GM21360 (cell line): ENCODE measurements around the gene DCST1.

ENCODE experiments used
- ATAC-seq: cut with Tn5 transposase; IDR thresholded peaks from one replicate; pipeline ENCODE4 v1.9.1; 2021; ENCODE audit warnings: mild to moderate bottlenecking, moderate library complexity; ENCODE audit not compliant: unreplicated experiment

DCST1 gene

GRCh38 chr1:155000726-155001424 is 32.7 kb upstream of the DCST1 start:
- no peak for ATAC-seq

- no peak for ATAC-seq
Measured at GRCh38 chr1:155001425-155001674, 32.3 kb upstream of the DCST1 start.

- ATAC-seq, result peak; percentile 36
Measured at GRCh38 chr1:155001675-155002463, 31.8 kb upstream of the DCST1 start.

- ATAC-seq, result no peak
Measured at GRCh38 chr1:155002464-155003226, 31.0 kb upstream of the DCST1 start, which contains the start of gene ZBTB7B. ZBTB7B (plus strand) TSS chr1:155002802; CDS start chr1:155014661, 11,859 bp downstream.

GRCh38 chr1:155003227-155003765 is 30.3 kb upstream of the DCST1 start:
- ATAC-seq, result no peak

- no peak for ATAC-seq
Measured at GRCh38 chr1:155003766-155004351, 29.8 kb upstream of the DCST1 start.

GRCh38 chr1:155004352-155005075 is 29.1 kb upstream of the DCST1 start:
- ATAC-seq, result no peak

- ATAC-seq, result no peak
Measured at GRCh38 chr1:155005076-155006011, 28.3 kb upstream of the DCST1 start.

GRCh38 chr1:155006601-155007101 is 27.0 kb upstream of the DCST1 start:
- no peak for ATAC-seq

GRCh38 chr1:155007251-155007828 is 26.3 kb upstream of the DCST1 start:
- ATAC-seq, result no peak

- ATAC-seq, result no peak
Measured at GRCh38 chr1:155008015-155008941, 25.3 kb upstream of the DCST1 start.

- ATAC-seq, result no peak
Measured at GRCh38 chr1:155009221-155009711, 24.4 kb upstream of the DCST1 start.

- ATAC-seq, result no peak
Measured at GRCh38 chr1:155009742-155010141, 23.9 kb upstream of the DCST1 start.

GRCh38 chr1:155010211-155010918 is 23.3 kb upstream of the DCST1 start:
- ATAC-seq, result no peak

- ATAC-seq, result no peak
Measured at GRCh38 chr1:155011004-155011416, 22.6 kb upstream of the DCST1 start.

- ATAC-seq, result no peak
Measured at GRCh38 chr1:155011437-155012025, 22.1 kb upstream of the DCST1 start.
